Measurements from ENCODE around the gene SLC27A5. TPM values are rescaled to one million over a fixed set of nuclear protein-coding genes. Genes with fewer than 3 reads are reported as not detected.

SLC27A5 gene
- total RNA-seq, 1 experiment from 2014 or later, result 24.9 TPM

DNA sequence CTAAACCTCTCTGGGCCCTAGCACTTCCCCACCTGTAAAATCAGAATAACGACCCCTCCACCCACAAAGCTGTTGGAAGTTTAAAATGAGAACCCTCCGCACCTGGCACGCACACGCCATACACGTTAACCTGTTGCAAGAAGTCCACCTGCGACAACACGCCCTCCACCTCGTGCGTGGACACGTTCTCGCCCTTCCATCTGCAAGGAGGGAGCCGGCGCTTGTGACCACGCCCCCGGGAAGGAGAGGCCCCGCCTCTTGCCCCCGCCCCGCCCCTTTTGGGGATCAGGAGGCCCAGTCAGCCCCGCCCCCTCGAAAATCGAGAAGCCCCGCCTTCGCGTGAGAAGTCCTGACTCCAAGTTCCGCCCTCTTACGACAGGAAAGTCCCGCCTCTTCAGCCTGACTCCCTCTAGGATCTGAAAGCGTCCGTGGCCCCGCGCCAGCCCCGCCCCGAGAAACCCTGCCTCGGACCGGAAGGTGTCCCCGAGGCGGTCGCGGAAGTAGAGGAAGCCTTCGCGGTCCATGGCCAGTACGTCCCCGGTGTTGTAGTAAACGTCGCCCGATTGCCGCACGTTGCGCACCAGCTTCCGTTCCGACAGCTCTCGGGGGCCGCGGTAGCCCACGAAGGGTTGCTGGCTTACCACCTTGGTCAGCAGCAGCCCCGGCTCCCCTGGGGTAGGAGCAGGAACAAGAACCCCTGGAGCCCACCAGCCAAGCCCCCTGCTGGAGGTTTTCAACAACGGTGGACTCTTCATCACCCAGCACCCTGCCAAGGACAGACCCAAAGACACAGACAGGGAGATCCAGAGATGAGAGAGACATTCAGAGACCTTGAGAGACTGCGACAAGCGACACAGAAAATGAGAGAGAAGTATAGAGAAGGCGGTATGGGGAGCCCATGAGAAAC is 12.5 kb downstream of the SLC27A5 start:
- POLR2A ChIA-PET (ENCODE audit: low non-redundant PET), result no interaction called here
- CTCF ChIA-PET, result interaction anchor here (1.6 kb wide), 1 partner anchor 15 kb away, joined by 6 read pairs; no protein-coding TSS in a partner anchor
- DNase-seq (ENCODE audit: low spot score), result peak; percentile 100
- no TSS peak for BruUV-seq (replicated peaks)
- Histone ChIP-seq H3K27ac (ENCODE audit: low read depth, low read length, poor library complexity, severe bottlenecking) (peak overlapping the region; percentile 89), H3K9me3 (ENCODE audit: low read depth, low read length, poor library complexity, severe bottlenecking) (no peaks in the 10 kb centered on the region), H3K4me3 (ENCODE audit: low read depth, low read length, poor library complexity, severe bottlenecking) (peak overlapping the region; percentile 71), H3K27me3 (replicated peaks; ENCODE audit: insufficient read depth, low read depth, low read length, poor library complexity) (no peaks in the 10 kb centered on the region), H3K4me1 (ENCODE audit: insufficient read depth, low read length, poor library complexity, severe bottlenecking) (peaks cover 5% of the 10 kb centered on the region), H3K36me3 (ENCODE audit: insufficient read depth, low read length, poor library complexity, severe bottlenecking) (no peaks in the 10 kb centered on the region)
- TF ChIP-seq EZH2 (IDR thresholded peaks at IDR 0.05; ENCODE audit: borderline replicate concordance, low read depth, low read length, poor library complexity, severe bottlenecking) (no peak), CTCF (conservative IDR thresholded peaks at IDR 0.05; ENCODE audit: low read depth, low read length) (peak; percentile 43; the same call in 1 of the 2 replicates)
- intact Hi-C loops (cut with micrococcal nuclease; ENCODE audit: unreplicated experiment), result no loop called here

- no peak for DNase-seq (ENCODE audit: low spot score)
- no peak for TF ChIP-seq CTCF (conservative IDR thresholded peaks at IDR 0.05; ENCODE audit: low read depth, low read length)
- no peak for TF ChIP-seq EZH2 (IDR thresholded peaks at IDR 0.05; ENCODE audit: borderline replicate concordance, low read depth, low read length, poor library complexity, severe bottlenecking)
- H3K4me3 ChIP-seq (ENCODE audit: low read depth, low read length, poor library complexity, severe bottlenecking), result peak overlapping the region; percentile 71
- H3K4me1 ChIP-seq (ENCODE audit: insufficient read depth, low read length, poor library complexity, severe bottlenecking), result peaks cover 5% of the 10 kb centered on the region
- intact Hi-C loops (cut with micrococcal nuclease; ENCODE audit: unreplicated experiment), result no loop called here
- H3K9me3 ChIP-seq (ENCODE audit: low read depth, low read length, poor library complexity, severe bottlenecking), result no peaks in the 10 kb centered on the region
- no peaks in the 10 kb centered on the region for H3K36me3 ChIP-seq (ENCODE audit: insufficient read depth, low read length, poor library complexity, severe bottlenecking)
- BruUV-seq (replicated peaks), result TSS peak; percentile 75
- ChIA-PET CTCF (no interaction called here), POLR2A (ENCODE audit: low non-redundant PET) (no interaction called here)
- peak overlapping the region; percentile 53 for H3K27ac ChIP-seq (ENCODE audit: low read depth, low read length, poor library complexity, severe bottlenecking)
- H3K27me3 ChIP-seq (replicated peaks; ENCODE audit: insufficient read depth, low read depth, low read length, poor library complexity), result no peaks in the 10 kb centered on the region
These were observed 13.3 kb downstream of the SLC27A5 start for GRCh38 chr19:58498316-58499020.

GRCh38 chr19:58497634-58498170 is 14.1 kb downstream of the SLC27A5 start:
- intact Hi-C loops (cut with micrococcal nuclease; ENCODE audit: unreplicated experiment), result no loop called here
- Histone ChIP-seq H3K4me3 (ENCODE audit: low read depth, low read length, poor library complexity, severe bottlenecking) (no peak overlapping the region), H3K4me1 (ENCODE audit: insufficient read depth, low read length, poor library complexity, severe bottlenecking) (peaks cover 5% of the 10 kb centered on the region), H3K27me3 (replicated peaks; ENCODE audit: insufficient read depth, low read depth, low read length, poor library complexity) (no peaks in the 10 kb centered on the region), H3K36me3 (ENCODE audit: insufficient read depth, low read length, poor library complexity, severe bottlenecking) (no peaks in the 10 kb centered on the region), H3K27ac (ENCODE audit: low read depth, low read length, poor library complexity, severe bottlenecking) (peak overlapping the region; percentile 53), H3K9me3 (ENCODE audit: low read depth, low read length, poor library complexity, severe bottlenecking) (no peaks in the 10 kb centered on the region)
- TF ChIP-seq CTCF (conservative IDR thresholded peaks at IDR 0.05; ENCODE audit: low read depth, low read length), result no peak
- no peak for TF ChIP-seq EZH2 (IDR thresholded peaks at IDR 0.05; ENCODE audit: borderline replicate concordance, low read depth, low read length, poor library complexity, severe bottlenecking)
- CTCF ChIA-PET, result interaction anchor here (0.5 kb wide), 1 partner anchor 12 kb away, joined by 3 read pairs; no protein-coding TSS in a partner anchor
- no TSS peak for BruUV-seq (replicated peaks)
- no peak for DNase-seq (ENCODE audit: low spot score)
- POLR2A ChIA-PET (ENCODE audit: low non-redundant PET), result no interaction called here

Measured in A673 (cell line).